Measurements from ENCODE around the gene PSEN1. TPM values are rescaled to one million over a fixed set of nuclear protein-coding genes. Genes with fewer than 3 reads are reported as not detected.

The PSEN1 gene
- total RNA-seq, 1 experiment from 2014 or later, result 68.3 TPM

DNA sequence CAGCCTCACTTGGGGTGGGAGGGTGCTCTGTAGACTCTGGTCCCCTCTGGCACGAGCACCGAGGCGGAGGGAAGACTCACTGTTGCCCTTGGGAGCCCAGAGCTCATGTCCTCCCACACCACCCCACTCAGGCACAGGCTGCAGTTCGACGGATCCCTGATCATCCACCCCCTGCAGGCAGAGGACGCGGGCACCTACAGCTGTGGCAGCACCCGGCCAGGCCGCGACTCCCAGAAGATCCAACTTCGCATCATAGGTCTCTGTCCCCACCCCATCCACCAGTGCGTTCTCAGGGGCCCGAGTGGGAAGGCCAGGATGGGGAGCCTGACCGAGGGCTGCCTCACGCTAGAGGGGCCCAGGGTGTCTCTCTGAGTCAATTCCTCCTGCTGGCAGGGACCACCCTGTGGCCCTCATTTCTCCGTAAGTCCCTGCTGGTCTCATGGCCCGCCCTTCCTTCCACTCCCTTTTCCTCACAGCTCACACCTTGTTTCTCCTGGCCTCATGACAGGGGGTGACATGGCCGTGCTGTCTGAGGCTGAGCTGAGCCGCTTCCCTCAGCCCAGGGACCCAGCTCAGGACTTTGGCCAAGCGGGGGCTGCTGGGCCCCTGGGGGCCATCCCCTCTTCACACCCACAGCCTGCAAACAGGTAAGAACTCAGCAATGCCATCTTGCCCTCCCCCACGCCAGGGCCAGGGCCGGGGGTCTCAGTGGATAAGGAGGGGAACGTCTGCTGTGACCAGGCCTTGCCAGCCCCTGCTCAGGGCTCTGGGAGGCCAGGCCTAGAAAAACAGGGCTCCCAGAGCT, 128.0 kb downstream of the PSEN1 start:
- no TSS peak for BruUV-seq (replicated peaks)
- H3K27ac Mint-ChIP-seq (ENCODE audit: unreplicated experiment), result no peak overlapping the region

DNA sequence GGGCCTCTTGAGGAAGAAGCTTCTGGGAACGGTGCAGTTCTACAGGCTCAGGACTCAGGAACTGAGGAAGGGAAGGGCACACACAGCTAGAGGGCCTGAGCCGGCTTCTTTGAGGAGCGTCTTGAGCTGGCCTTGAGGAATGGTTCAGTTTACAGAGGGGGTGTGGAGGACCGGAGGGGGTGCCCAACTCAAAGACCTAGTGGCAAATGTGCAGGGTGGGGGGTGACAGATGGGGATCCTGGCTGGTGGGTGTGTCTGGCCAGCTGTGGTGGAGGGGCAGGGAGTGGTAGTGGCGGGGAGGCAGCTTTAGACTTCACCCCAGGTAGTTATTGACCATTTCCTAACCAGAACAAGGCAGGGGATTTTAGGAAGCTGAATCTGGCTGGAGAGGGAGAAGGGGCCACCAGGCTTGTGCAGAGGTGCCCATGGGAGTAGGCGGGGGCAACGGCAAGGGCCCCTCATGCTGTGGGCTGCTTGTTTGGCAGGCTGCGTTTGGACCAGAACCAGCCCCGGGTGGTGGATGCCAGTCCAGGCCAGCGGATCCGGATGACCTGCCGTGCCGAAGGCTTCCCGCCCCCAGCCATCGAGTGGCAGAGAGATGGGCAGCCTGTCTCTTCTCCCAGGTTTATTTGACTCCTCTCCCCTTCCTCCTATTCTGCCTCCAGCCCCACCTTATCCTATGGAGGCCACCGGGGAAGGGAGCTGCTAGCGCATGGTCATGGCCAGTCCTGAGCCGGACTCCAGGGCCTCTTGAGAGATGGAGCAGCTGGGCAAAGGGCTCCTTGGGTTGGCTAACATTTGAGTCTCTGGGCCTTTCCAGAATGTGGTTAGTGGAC, 128.8 kb downstream of the PSEN1 start:
- Mint-ChIP-seq H3K27me3 (ENCODE audit: unreplicated experiment) (peaks cover 8% of the 10 kb centered on the region), H3K27ac (ENCODE audit: unreplicated experiment) (no peak overlapping the region), H3K4me3 (ENCODE audit: low read depth, unreplicated experiment) (no peak overlapping the region), H3K36me3 (ENCODE audit: insufficient read depth, unreplicated experiment) (peaks cover 7% of the 10 kb centered on the region), H3K9me3 (ENCODE audit: low read depth, unreplicated experiment) (no peaks in the 10 kb centered on the region), H3K4me1 (ENCODE audit: low read depth, unreplicated experiment) (no peaks in the 10 kb centered on the region)
- no peak for DNase-seq
- TF ChIP-seq, protein P1, sequence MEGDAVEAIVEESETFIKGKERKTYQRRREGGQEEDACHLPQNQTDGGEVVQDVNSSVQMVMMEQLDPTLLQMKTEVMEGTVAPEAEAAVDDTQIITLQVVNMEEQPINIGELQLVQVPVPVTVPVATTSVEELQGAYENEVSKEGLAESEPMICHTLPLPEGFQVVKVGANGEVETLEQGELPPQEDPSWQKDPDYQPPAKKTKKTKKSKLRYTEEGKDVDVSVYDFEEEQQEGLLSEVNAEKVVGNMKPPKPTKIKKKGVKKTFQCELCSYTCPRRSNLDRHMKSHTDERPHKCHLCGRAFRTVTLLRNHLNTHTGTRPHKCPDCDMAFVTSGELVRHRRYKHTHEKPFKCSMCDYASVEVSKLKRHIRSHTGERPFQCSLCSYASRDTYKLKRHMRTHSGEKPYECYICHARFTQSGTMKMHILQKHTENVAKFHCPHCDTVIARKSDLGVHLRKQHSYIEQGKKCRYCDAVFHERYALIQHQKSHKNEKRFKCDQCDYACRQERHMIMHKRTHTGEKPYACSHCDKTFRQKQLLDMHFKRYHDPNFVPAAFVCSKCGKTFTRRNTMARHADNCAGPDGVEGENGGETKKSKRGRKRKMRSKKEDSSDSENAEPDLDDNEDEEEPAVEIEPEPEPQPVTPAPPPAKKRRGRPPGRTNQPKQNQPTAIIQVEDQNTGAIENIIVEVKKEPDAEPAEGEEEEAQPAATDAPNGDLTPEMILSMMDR (IDR thresholded peaks at IDR 0.05; ENCODE audit: unreplicated experiment), result no peak
- CTCF ChIA-PET, result interaction anchor here (0.6 to 0.9 kb wide), 3 partner anchors 9 to 208 kb away, joined by 4 to 6 read pairs (median 4); no protein-coding TSS in a partner anchor
- BruUV-seq (replicated peaks), result no TSS peak
- intact Hi-C loops (cut with micrococcal nuclease; ENCODE audit: unreplicated experiment), result no loop called here

More for the DNA sequence above, 128.0 kb downstream of the PSEN1 start:
- DNase-seq, result no peak
- TF ChIP-seq, protein P1 (IDR thresholded peaks at IDR 0.05; ENCODE audit: unreplicated experiment), result no peak
- peaks cover 7% of the 10 kb centered on the region for H3K36me3 Mint-ChIP-seq (ENCODE audit: insufficient read depth, unreplicated experiment)
- no peaks in the 10 kb centered on the region for H3K9me3 Mint-ChIP-seq (ENCODE audit: low read depth, unreplicated experiment)
- CTCF ChIA-PET, result interaction anchor here (0.6 kb wide), 2 partner anchors 173 to 1267 kb away, joined by 4 to 7 read pairs; no protein-coding TSS in a partner anchor
- no peak overlapping the region for H3K4me3 Mint-ChIP-seq (ENCODE audit: low read depth, unreplicated experiment)
- no peaks in the 10 kb centered on the region for H3K4me1 Mint-ChIP-seq (ENCODE audit: low read depth, unreplicated experiment)
- intact Hi-C loops (cut with micrococcal nuclease; ENCODE audit: unreplicated experiment), result no loop called here
- H3K27me3 Mint-ChIP-seq (ENCODE audit: unreplicated experiment), result peaks cover 8% of the 10 kb centered on the region

DNA sequence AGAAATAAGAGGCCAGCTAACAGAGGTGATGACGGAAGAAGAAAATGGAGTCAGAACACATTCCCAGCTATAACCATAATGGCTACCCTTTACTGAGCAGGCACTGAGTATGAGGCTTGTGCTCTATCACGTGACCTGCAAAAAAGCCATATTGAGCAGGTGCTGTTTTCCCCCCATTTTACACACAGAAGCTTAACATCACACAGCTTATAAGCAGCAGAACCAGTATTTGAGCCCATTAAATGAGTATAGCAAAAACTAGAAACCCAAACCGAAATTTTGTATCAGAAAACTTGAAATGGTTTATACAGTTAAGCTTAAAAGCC, 129.4 kb downstream of the PSEN1 start:
- H3K9me3 Mint-ChIP-seq (ENCODE audit: low read depth, unreplicated experiment), result no peaks in the 10 kb centered on the region
- TF ChIP-seq, protein P1 (IDR thresholded peaks at IDR 0.05; ENCODE audit: unreplicated experiment), result no peak
- H3K4me1 Mint-ChIP-seq (ENCODE audit: low read depth, unreplicated experiment), result no peaks in the 10 kb centered on the region
- H3K27ac Mint-ChIP-seq (ENCODE audit: unreplicated experiment), result no peak overlapping the region
- H3K36me3 Mint-ChIP-seq (ENCODE audit: insufficient read depth, unreplicated experiment), result peaks cover 7% of the 10 kb centered on the region
- intact Hi-C loops (cut with micrococcal nuclease; ENCODE audit: unreplicated experiment), result no loop called here
- H3K4me3 Mint-ChIP-seq (ENCODE audit: low read depth, unreplicated experiment), result no peak overlapping the region
- H3K27me3 Mint-ChIP-seq (ENCODE audit: unreplicated experiment), result peaks cover 8% of the 10 kb centered on the region
- CTCF ChIA-PET, result interaction anchor here (0.9 kb wide), 1 partner anchor 10 kb away, joined by 4 read pairs; no protein-coding TSS in a partner anchor
- no TSS peak for BruUV-seq (replicated peaks)
- no peak for DNase-seq

DNA sequence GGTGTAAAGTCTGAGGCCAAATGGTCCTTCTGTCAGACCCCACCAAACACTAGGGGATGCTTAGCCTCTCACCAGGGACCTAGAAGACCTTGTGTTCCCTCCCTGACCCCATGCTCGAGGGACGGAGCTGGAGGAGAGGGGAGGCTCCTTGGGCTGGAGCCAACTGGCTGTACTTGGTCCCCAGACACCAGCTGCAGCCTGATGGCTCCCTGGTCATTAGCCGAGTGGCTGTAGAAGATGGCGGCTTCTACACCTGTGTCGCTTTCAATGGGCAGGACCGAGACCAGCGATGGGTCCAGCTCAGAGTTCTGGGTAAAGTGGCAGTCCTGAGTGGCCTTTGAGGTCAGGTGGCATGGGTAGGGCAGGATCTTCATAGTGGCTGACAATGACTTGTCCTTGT, 130.0 kb downstream of the PSEN1 start:
- peaks cover 8% of the 10 kb centered on the region for H3K27me3 Mint-ChIP-seq (ENCODE audit: unreplicated experiment)

More for the DNA sequence above, 130.0 kb downstream of the PSEN1 start:
- intact Hi-C loops (cut with micrococcal nuclease; ENCODE audit: unreplicated experiment), result no loop called here
- TF ChIP-seq, protein P1 (IDR thresholded peaks at IDR 0.05; ENCODE audit: unreplicated experiment), result no peak
- BruUV-seq (replicated peaks), result no TSS peak
- Mint-ChIP-seq H3K27ac (ENCODE audit: unreplicated experiment) (no peak overlapping the region), H3K9me3 (ENCODE audit: low read depth, unreplicated experiment) (no peaks in the 10 kb centered on the region), H3K36me3 (ENCODE audit: insufficient read depth, unreplicated experiment) (peaks cover 7% of the 10 kb centered on the region), H3K4me1 (ENCODE audit: low read depth, unreplicated experiment) (no peaks in the 10 kb centered on the region), H3K4me3 (ENCODE audit: low read depth, unreplicated experiment) (no peak overlapping the region)
- DNase-seq, result no peak
- CTCF ChIA-PET, result no interaction called here

Data from Calu3 (cell line).